Prostate gland (tissue), 1 donor: ENCODE measurements around the gene DOCK3.

Source experiments
- POLR2A ChIP-seq: fragments of 450-650 bp; IDR thresholded peaks from one replicate; pipeline ENCODE4 v1.6.1; 2016; ENCODE audit warnings: antibody characterized with exemption, mild to moderate bottlenecking
- POLR2AphosphoS5 ChIP-seq: sonication (generic); formaldehyde crosslinking; IDR thresholded peaks from one replicate; pipeline ENCODE4 v1.6.1; 2017; ENCODE audit warnings: antibody characterized with exemption

GRCh38 chr3:51384726-51385473, 710.2 kb downstream of the DOCK3 start, which contains the start of gene MANF:
- peak; percentile 89 for TF ChIP-seq POLR2A
- peak; percentile 94 for TF ChIP-seq POLR2AphosphoS5
